K562 (cell line): ENCODE measurements around the gene ABR. TPM values are rescaled to one million over a fixed set of nuclear protein-coding genes. Genes with fewer than 3 reads are reported as not detected.
A peak's percentile ranks its signal among the peaks of the same experiment; 100 is the strongest.

Source experiments
- CHD7 ChIP-seq: fragments of 200-600 bp; sonication (generic); IDR thresholded peaks from one replicate; pipeline ENCODE4 v1.6.1; 2012; ENCODE audit warnings: mild to moderate bottlenecking, low read depth, low read length, inconsistent platforms
- CREB5 ChIP-seq: fragments of 250-450 bp; sonication (Bioruptor Pico); IDR thresholded peaks from 2 replicates; pipeline ENCODE4 v1.5.0; 2020; ENCODE audit warnings: mild to moderate bottlenecking
- ETS1 ChIP-seq: conservative IDR thresholded peaks from 2 replicates; pipeline ENCODE4 v1.6.1; 2011; ENCODE audit warnings: low read depth, mild to moderate bottlenecking, low read length; ENCODE audit not compliant: control insufficient read depth
- HDAC1 ChIP-seq, 2 experiments: fragments of 450-650 bp; IDR thresholded peaks; 2 replicates each; pipeline ENCODE4 v1.6.1; 2016 to 2017; ENCODE audit warnings: inconsistent platforms in 1 of 2, mild to moderate bottlenecking in 1 of 2, moderate library complexity in 1 of 2
- HNRNPUL1 ChIP-seq: fragments of 200-400 bp; formaldehyde crosslinking; IDR thresholded peaks from 2 replicates; pipeline ENCODE4 v1.6.1; 2017; ENCODE audit warnings: low read length
- KDM1A ChIP-seq, 2 experiments: fragments of 450-650 bp; IDR thresholded peaks; 2 replicates each; pipeline ENCODE4 v1.6.1; 2016; ENCODE audit warnings: mild to moderate bottlenecking in 2 of 2
- KLF1 ChIP-seq: fragments of 450-650 bp; IDR thresholded peaks from 2 replicates; pipeline ENCODE4 v1.6.1; 2016; ENCODE audit warnings: missing genetic modification characterization, missing compliant biosample characterization
- MYC ChIP-seq, 2 experiments: fragments of 250-450 bp in 1 of 2; sonication (Bioruptor Pico) in 1 of 2; IDR thresholded peaks; 2 replicates each; pipeline versions ENCODE4 v1.5.1 to v1.6.1; 2012 to 2021; ENCODE audit warnings: low read depth in 2 of 2, borderline replicate concordance in 1 of 2, improper control_type of control experiment in 1 of 2, low read length in 1 of 2, mild to moderate bottlenecking in 1 of 2, moderate library complexity in 1 of 2
- RCOR1 ChIP-seq, 2 experiments: IDR thresholded peaks; 2 replicates each; pipeline ENCODE4 v1.6.1; 2012; ENCODE audit warnings: low read depth in 2 of 2, low read length in 2 of 2, borderline replicate concordance in 1 of 2, improper control_type of control experiment in 1 of 2
- SIX5 ChIP-seq, 2 experiments: IDR thresholded peaks; 2 replicates each; pipeline ENCODE4 v1.6.1; 2011; ENCODE audit warnings: low read length in 2 of 2, borderline replicate concordance in 1 of 2, low read depth in 1 of 2, mild to moderate bottlenecking in 1 of 2, moderate library complexity in 1 of 2; ENCODE audit not compliant: insufficient read depth in 1 of 2
- TEAD2 ChIP-seq: fragments of 450-650 bp; IDR thresholded peaks from 2 replicates; pipeline ENCODE4 v1.6.1; 2016; ENCODE audit warnings: missing genetic modification characterization, control low read depth, missing compliant biosample characterization
- ZNF282 ChIP-seq: sonication (generic); formaldehyde crosslinking; IDR thresholded peaks from 2 replicates; pipeline ENCODE4 v1.8.1; 2023; ENCODE audit warnings: missing genetic modification reagents
- ZNF699 ChIP-seq: fragments of 250-450 bp; sonication (Bioruptor Pico); IDR thresholded peaks from 2 replicates; pipeline ENCODE4 v1.8.0; 2021; ENCODE audit warnings: mild to moderate bottlenecking, moderate library complexity; ENCODE audit not compliant: insufficient replicate concordance
- polyA plus RNA-seq, 8 experiments: library from polyadenylated mRNA; depleted of rRNA in 4 of 8; stranded (reverse) in 5 of 8; unstranded in 3 of 8; fragments of >200 nt; fragmentation: Nextera tagmentation in 2 of 8; fragmentation: Illumina TruSeq in 1 of 8; extraction: Ambion mirVana in 2 of 8; extraction: Trizol in 1 of 8; gene quantifications; 2 replicates each; pipeline versions ENCODE4 v1.2.1 to v1.2.3, GENCODE V29; 2011 to 2014; ENCODE audit warnings: inconsistent platforms in 1 of 8, missing spikeins in 1 of 8
- total RNA-seq, 7 experiments: library from RNA; depleted of rRNA in 6 of 7; stranded (reverse); fragments of >200 nt in 6 of 7; fragmentation: Illumina TruSeq in 2 of 7; extraction: Trizol in 2 of 7; gene quantifications; 2 replicates each; pipeline versions ENCODE4 v1.2.1 to v1.2.3, GENCODE V29; 2011 to 2021; ENCODE audit warnings: low replicate concordance in 1 of 7

Gene ABR
- total and polyA plus RNA-seq, 9 of the 15 experiments (the other 6 are each of a cell fraction or from before 2014, with no cell fraction given): 0.07 to 1.6 (median 0.37) TPM; not detected in 1

GRCh38 chr17:1060991-1061390 is 118.8 kb downstream of the ABR start (continued):
- peak in 1 of 2 experiments; percentile 35; a peak in 1 of 4 replicates for TF ChIP-seq HDAC1 (IDR thresholded peaks at IDR 0.05)
- TF ChIP-seq ZNF282 (CRISPR knock-in tag): no peak
- no peak for TF ChIP-seq ETS1
- peak in 1 of 2 experiments; percentile 17; a peak in 1 of 4 replicates for TF ChIP-seq RCOR1 (IDR thresholded peaks at IDR 0.05; ENCODE audit: borderline replicate concordance in 1 of 2, low read depth in 2 of 2, low read length in 2 of 2)
- TF ChIP-seq CREB5 (CRISPR knock-in tag): no peak
- no peak for TF ChIP-seq SIX5 (IDR thresholded peaks at IDR 0.05; ENCODE audit: borderline replicate concordance in 1 of 2, insufficient read depth in 1 of 2, low read depth in 1 of 2, low read length in 2 of 2)
- TF ChIP-seq ZNF699 (CRISPR knock-in tag): no peak
- TF ChIP-seq MYC (IDR thresholded peaks at IDR 0.05; ENCODE audit: low read depth, low read length): no peak
- TF ChIP-seq MYC (CRISPR knock-in tag; IDR thresholded peaks at IDR 0.05; ENCODE audit: borderline replicate concordance, low read depth): no peak
- TF ChIP-seq HNRNPUL1: no peak
- no peak for TF ChIP-seq KLF1 (tag)
- peak; percentile 75 to 82 for TF ChIP-seq KDM1A (IDR thresholded peaks at IDR 0.05)
- TF ChIP-seq TEAD2 (tag): no peak
- no peak for TF ChIP-seq CHD7
